Loucy (cell line): ENCODE data around the gene VWA5B1.

ENCODE experiments used
- H2AFZ ChIP-seq: fragments of 200-600 bp; sonication (generic); 2 replicates; pipeline ENCODE4 v1.6.0; 2016; ENCODE audit warnings: antibody characterized with exemption, mild to moderate bottlenecking, low read length, moderate library complexity
- H3F3A ChIP-seq: fragments of 200-600 bp; 2 replicates; pipeline ENCODE4 v1.6.0; 2016; ENCODE audit warnings: antibody characterized with exemption, low read depth, mild to moderate bottlenecking
- H3K27me3 ChIP-seq: fragments of 200-600 bp; sonication (generic); 2 replicates; pipeline ENCODE4 v1.6.1; 2014; ENCODE audit warnings: low read length, mild to moderate bottlenecking; ENCODE audit not compliant: insufficient read depth, poor library complexity, severe bottlenecking
- H3K36me3 ChIP-seq: fragments of 200-600 bp; sonication (generic); 2 replicates; pipeline ENCODE4 v1.6.1; 2016; ENCODE audit warnings: low read length; ENCODE audit not compliant: insufficient read depth
- H3K4me1 ChIP-seq: fragments of 200-600 bp; sonication (generic); 2 replicates; pipeline ENCODE4 v1.5.1; 2014; ENCODE audit warnings: low read length, mild to moderate bottlenecking; ENCODE audit not compliant: insufficient read depth, poor library complexity, severe bottlenecking
- H3K4me2 ChIP-seq: fragments of 200-600 bp; sonication (generic); 2 replicates; pipeline ENCODE4 v1.6.0; 2014; ENCODE audit warnings: antibody characterized with exemption, low read length, low read depth, mild to moderate bottlenecking; ENCODE audit not compliant: poor library complexity, severe bottlenecking
- H3K4me3 ChIP-seq: fragments of 200-600 bp; sonication (generic); 2 replicates; pipeline ENCODE4 v1.5.1; 2014; ENCODE audit warnings: low read length, mild to moderate bottlenecking, mixed read lengths; ENCODE audit not compliant: poor library complexity, severe bottlenecking
- H3K79me2 ChIP-seq: fragments of 200-600 bp; sonication (generic); 2 replicates; pipeline ENCODE4 v1.6.1; 2014; ENCODE audit warnings: low read length; ENCODE audit not compliant: insufficient read depth
- H3K9ac ChIP-seq: fragments of 200-600 bp; sonication (generic); 2 replicates; pipeline ENCODE4 v1.6.0; 2014; ENCODE audit warnings: mild to moderate bottlenecking, low read depth, low read length, moderate library complexity; ENCODE audit not compliant: poor library complexity, severe bottlenecking
- H3K9me2 ChIP-seq: fragments of 200-600 bp; sonication (generic); replicated peaks from 2 replicates; pipeline ENCODE4 v1.6.1; 2016; ENCODE audit warnings: low read depth, low read length, mixed read lengths
- H3K9me3 ChIP-seq: fragments of 200-600 bp; sonication (generic); 2 replicates; pipeline ENCODE4 v1.6.1; 2014; ENCODE audit warnings: mild to moderate bottlenecking, antibody characterized with exemption, low read length, low read depth; ENCODE audit not compliant: insufficient read depth
- H4K20me1 ChIP-seq: fragments of 200-600 bp; sonication (generic); 2 replicates; pipeline ENCODE4 v1.6.0; 2014; ENCODE audit warnings: antibody characterized with exemption, low read length, mild to moderate bottlenecking; ENCODE audit not compliant: insufficient read depth, poor library complexity, severe bottlenecking
- EZH2phosphoT487 ChIP-seq: fragments of 200-600 bp; IDR thresholded peaks from 2 replicates; pipeline ENCODE4 v1.6.1; 2018; ENCODE audit warnings: antibody characterized with exemption, mild to moderate bottlenecking, moderate library complexity, borderline replicate concordance
- TF ChIP-seq, protein P1 (sequence below): fragments of 200-600 bp; sonication (generic); conservative IDR thresholded peaks from 2 replicates; pipeline ENCODE4 v1.5.1; 2014; ENCODE audit warnings: mild to moderate bottlenecking, antibody characterized with exemption, low read length

The VWA5B1 gene

DNA sequence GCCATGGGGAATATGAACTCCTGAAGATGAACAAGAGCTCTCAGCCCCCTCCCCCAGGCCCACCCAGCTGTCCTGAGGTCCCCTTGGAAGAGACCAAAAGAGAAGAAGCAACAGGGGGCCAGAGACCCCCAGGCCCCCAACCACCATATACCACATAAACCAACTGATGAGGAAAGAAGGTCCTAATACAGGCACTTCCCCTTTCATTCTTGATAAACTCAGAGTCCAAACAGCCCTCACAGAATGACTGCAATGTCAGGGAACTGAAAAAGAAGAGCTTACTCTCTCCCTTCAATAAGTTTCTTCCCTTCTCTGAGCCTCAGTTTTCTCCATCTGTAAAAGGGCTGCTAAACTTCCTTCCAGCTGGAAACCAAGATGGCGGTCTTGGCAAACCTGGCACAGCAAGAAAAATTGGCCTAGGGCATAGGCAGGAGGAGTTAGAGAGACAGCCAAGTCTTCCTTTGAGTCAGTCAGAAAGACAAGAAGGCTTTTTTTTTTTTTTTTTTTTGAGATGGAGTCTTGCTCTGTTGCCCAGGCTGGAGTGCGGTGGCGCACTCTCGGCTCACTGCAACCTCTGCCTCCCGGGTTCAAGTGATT lies 90.5 kb downstream of the VWA5B1 start:
- no peak overlapping the region for H3K4me2 ChIP-seq
- H3K36me3 ChIP-seq, result no peaks in the 10 kb centered on the region
- H4K20me1 ChIP-seq, result no peaks in the 10 kb centered on the region
- H3F3A ChIP-seq, result no peaks in the 10 kb centered on the region
- peaks cover 2% of the 10 kb centered on the region for H3K27me3 ChIP-seq
- no peak overlapping the region for H3K9ac ChIP-seq
- no peaks in the 10 kb centered on the region for H3K9me2 ChIP-seq
- no peaks in the 10 kb centered on the region for H3K4me1 ChIP-seq
- TF ChIP-seq EZH2phosphoT487, result no peak
- H3K9me3 ChIP-seq, result no peaks in the 10 kb centered on the region
- H2AFZ ChIP-seq, result no peak overlapping the region
- no peak overlapping the region for H3K4me3 ChIP-seq
- H3K79me2 ChIP-seq, result no peaks in the 10 kb centered on the region

DNA sequence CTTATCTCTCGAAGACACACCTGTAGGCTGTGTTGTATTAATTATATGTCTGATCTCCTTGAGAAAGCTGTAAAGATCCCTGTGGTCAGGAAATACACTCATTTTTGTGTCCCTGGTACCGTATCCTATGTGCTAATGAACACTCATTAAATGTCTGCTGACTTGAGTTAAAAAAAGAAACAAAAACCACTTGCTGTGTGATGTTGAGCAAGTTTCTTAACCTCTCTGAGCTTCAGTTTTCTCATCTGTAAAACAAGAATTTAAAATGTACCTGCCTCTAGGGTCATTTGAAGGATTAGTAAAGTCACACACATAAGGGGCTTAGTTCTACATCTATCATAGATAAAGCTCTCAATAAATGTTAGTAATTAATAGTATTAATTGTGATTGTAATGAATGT lies 91.3 kb downstream of the VWA5B1 start:
- Histone ChIP-seq H3K4me2 (no peak overlapping the region), H4K20me1 (no peaks in the 10 kb centered on the region), H3K9ac (no peak overlapping the region), H3K36me3 (no peaks in the 10 kb centered on the region), H3K4me3 (no peak overlapping the region), H3F3A (no peaks in the 10 kb centered on the region), H3K9me3 (no peaks in the 10 kb centered on the region), H2AFZ (no peak overlapping the region), H3K79me2 (no peaks in the 10 kb centered on the region), H3K9me2 (no peaks in the 10 kb centered on the region), H3K27me3 (peaks cover 3% of the 10 kb centered on the region), H3K4me1 (no peaks in the 10 kb centered on the region)
- TF ChIP-seq EZH2phosphoT487, result no peak
- TF ChIP-seq, protein P1, sequence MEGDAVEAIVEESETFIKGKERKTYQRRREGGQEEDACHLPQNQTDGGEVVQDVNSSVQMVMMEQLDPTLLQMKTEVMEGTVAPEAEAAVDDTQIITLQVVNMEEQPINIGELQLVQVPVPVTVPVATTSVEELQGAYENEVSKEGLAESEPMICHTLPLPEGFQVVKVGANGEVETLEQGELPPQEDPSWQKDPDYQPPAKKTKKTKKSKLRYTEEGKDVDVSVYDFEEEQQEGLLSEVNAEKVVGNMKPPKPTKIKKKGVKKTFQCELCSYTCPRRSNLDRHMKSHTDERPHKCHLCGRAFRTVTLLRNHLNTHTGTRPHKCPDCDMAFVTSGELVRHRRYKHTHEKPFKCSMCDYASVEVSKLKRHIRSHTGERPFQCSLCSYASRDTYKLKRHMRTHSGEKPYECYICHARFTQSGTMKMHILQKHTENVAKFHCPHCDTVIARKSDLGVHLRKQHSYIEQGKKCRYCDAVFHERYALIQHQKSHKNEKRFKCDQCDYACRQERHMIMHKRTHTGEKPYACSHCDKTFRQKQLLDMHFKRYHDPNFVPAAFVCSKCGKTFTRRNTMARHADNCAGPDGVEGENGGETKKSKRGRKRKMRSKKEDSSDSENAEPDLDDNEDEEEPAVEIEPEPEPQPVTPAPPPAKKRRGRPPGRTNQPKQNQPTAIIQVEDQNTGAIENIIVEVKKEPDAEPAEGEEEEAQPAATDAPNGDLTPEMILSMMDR, result no peak

DNA sequence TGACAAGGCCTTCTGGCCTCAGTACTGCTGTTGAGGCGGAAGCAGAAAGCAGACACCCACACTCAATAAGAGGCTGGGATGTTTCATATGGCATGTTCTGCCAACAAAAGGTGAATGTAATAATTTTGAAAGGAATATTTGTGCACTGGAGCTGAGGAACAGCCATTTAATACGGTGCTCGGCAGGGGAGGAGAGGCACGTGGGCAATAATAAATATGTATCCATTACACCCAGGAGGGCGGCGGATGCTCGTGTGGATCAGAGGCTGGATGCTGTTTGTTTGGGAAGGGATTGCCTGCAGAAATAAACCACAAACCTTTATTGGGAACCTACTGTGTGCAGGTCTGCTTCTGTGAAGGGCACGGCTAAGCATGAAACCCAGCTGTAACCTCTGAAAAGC lies 92.0 kb downstream of the VWA5B1 start:
- no peaks in the 10 kb centered on the region for H3K9me2 ChIP-seq
- no peaks in the 10 kb centered on the region for H3K9me3 ChIP-seq
- H3K9ac ChIP-seq, result no peak overlapping the region
- H2AFZ ChIP-seq, result no peak overlapping the region
- H4K20me1 ChIP-seq, result no peaks in the 10 kb centered on the region
- H3K79me2 ChIP-seq, result no peaks in the 10 kb centered on the region
- H3K4me3 ChIP-seq, result no peak overlapping the region
- TF ChIP-seq EZH2phosphoT487, result no peak
- TF ChIP-seq, protein P1, result no peak
- peaks cover 3% of the 10 kb centered on the region for H3K27me3 ChIP-seq
- no peaks in the 10 kb centered on the region for H3F3A ChIP-seq
- H3K4me2 ChIP-seq, result no peak overlapping the region
- H3K4me1 ChIP-seq, result no peaks in the 10 kb centered on the region
- no peaks in the 10 kb centered on the region for H3K36me3 ChIP-seq

DNA sequence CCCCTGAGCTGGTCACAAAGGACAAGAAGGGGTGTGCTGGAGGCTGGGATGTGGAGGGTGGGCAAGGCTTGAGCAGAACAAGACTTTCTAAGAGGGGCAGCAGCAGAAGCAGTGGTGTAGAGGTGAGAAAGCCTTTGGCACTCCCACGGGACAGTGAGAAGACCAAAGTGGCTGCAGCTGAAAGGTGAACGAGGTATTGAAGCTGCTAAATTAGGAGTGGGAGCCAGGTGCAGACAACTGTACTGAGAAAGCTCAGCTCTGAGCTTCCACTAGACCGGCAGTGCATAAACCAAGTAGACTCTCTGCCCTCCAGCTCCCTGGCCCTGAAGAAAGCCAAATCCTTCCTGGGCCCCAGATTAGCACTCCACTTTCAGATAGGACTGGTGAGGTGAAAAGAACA lies 93.0 kb downstream of the VWA5B1 start:
- Histone ChIP-seq H2AFZ (no peak overlapping the region), H3K9me2 (no peaks in the 10 kb centered on the region), H3K4me1 (no peaks in the 10 kb centered on the region), H3K36me3 (no peaks in the 10 kb centered on the region), H3K27me3 (peaks cover 3% of the 10 kb centered on the region), H3K79me2 (no peaks in the 10 kb centered on the region), H3F3A (no peaks in the 10 kb centered on the region), H3K9ac (no peak overlapping the region), H3K4me3 (no peak overlapping the region), H3K9me3 (no peaks in the 10 kb centered on the region), H4K20me1 (no peaks in the 10 kb centered on the region), H3K4me2 (no peak overlapping the region)
- TF ChIP-seq EZH2phosphoT487, result no peak
- TF ChIP-seq, protein P1, result no peak
